Germinal center (tissue), 1 donor: ENCODE results near the gene BPI.
"Not testable (repeated sequence)": the region's sequence is repeated elsewhere in the genome, so short reads cannot be mapped to it uniquely, and the experiment has no call there.

ENCODE experiments used
- DNase-seq: peaks from one replicate; pipeline ENCODE4 v3.0.0; 2012; ENCODE audit warnings: mixed read lengths, low spot score

Gene BPI

DNA sequence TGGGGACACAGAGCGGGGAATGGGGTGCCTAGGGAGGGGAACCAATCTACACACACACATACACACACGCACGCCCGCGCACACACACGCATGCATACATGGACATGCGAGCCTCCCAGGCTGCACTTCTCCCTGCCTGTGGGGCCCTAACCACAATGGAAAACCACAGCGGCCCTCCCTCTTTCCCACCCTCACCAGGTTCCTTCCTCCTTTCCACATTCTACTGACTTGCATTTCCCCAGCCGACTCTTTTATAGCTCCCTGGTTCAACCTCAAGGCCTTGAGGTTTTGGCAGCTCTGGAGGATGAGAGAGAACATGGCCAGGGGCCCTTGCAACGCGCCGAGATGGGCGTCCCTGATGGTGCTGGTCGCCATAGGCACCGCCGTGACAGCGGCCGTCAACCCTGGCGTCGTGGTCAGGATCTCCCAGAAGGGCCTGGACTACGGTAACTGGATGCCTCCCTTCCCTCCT is at the start of gene BPI:
TSS of gene BPI (plus strand) at position 249 of the 472 bp plus-strand sequence. CDS start at position 317, 68 bp downstream.
- no peak for DNase-seq

DNA sequence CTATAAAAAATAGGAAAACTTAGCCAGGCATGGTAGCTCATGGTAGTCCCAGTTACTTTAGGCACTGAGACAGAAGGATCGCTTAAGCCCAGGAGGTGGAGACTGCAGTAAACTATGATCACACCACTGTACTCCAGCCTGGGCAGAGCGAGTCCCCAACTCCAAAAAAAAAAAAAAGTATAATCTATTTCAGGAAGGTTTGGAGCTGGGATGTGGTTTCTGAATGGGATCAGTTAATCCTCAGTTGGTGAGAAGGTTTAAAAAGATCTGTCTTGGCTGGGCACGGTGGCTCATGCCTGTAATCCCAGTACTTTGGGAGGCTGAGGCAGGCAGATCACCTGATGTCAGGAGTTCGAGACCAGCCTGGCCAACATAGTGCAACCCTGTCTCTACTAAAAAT is 49.3 kb upstream of the BPI start:
- not testable (repeated sequence) for DNase-seq

GRCh38 chr20:38255393-38255792 is 48.6 kb upstream of the BPI start:
- no peak for DNase-seq

DNA sequence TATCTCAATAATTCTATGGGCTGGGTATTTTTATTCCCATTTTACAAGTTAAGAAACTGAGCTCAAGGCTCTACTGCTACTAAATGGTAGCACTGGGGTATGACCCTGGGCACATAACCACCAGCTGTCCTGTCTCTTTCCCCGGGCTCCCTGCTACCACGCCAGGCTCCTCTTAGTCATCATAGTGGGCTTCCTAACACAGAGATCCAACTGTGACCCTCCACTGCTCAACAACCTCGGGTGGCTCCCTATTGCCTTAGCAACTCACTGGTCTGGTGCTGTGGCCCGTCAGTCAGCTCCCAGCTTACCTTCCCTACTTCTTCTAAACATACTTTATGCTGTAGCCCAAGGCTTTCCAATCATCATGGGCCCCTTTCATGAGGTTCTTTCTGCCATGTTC is 47.9 kb upstream of the BPI start:
- DNase-seq = no peak

DNA sequence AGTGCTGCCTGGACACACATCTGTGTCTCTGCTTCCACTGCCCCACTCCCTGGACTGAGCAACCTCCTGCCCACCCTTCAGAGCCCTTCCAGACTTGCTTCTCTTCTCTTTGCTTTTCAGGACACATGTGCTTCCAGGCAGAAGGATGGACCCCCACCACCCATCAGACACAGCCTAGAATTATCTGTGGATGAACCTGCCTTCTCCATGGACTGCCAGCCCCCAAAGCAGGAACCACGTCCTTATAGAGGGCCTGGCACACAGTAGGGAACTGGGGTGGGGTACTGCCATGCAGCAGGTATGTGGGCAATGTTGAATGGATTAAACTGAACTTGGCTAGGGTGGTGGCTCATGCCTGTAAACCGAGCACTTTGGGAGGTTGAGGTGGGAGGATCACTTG is 47.0 kb upstream of the BPI start:
- DNase-seq = no peak

- DNase-seq = no peak
These were observed 45.3 kb upstream of the BPI start for GRCh38 chr20:38258545-38259215.

- no peak for DNase-seq
These were observed 44.0 kb upstream of the BPI start for GRCh38 chr20:38260025-38260377.

- no peak for DNase-seq
These were observed 43.4 kb upstream of the BPI start, which contains the start of gene KIAA1755 for GRCh38 chr20:38260378-38261053. KIAA1755 (minus strand) TSS chr20:38260735; CDS start chr20:38260500, 235 bp downstream.

DNA sequence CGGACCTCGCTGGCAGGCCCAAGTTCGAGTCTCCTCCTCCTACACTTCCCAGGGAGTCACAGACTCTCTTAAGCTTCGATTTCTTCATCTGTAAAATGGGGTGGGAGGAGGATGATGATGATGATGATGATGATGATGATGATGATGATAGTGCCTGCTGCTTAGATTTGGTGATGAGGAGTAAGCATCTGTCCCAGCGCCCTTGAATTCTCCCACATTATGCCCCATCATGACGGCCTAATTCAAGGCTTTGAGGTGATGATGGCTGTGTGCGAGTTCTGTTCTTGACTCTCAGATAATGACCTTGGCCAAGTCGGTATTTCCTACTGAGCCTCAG is 42.9 kb upstream of the BPI start:
- DNase-seq = no peak

- no peak for DNase-seq
These were observed 41.0 kb upstream of the BPI start for GRCh38 chr20:38262931-38263330.

- no peak for DNase-seq
These were observed 37.5 kb upstream of the BPI start for GRCh38 chr20:38266426-38266825.

DNA sequence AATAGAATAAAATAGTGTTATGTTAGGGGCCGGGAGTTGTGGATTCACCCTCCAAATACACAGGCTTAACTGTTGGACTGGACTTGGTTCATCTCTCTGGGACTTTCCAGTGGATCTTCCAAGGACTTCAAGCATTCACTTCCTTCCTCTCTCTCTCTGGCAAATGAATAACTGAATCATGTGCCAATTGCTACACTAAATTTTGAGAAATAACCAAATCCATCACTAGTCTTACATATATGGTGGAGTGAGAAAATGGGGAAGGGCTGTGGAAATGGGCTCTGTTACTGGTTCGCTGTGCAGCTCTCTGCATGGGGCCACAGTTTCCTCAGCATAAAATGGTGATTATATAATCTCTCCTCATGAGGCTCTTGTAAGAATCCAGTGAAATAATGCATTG is 36.7 kb upstream of the BPI start:
- no peak for DNase-seq

- no peak for DNase-seq
These were observed 35.9 kb upstream of the BPI start for GRCh38 chr20:38267901-38268514.

- DNase-seq = no peak
These were observed 34.9 kb upstream of the BPI start for GRCh38 chr20:38269040-38269439.

- DNase-seq = no peak
These were observed 34.2 kb upstream of the BPI start for GRCh38 chr20:38269715-38270114.

GRCh38 chr20:38270869-38271605 is 32.9 kb upstream of the BPI start:
- no peak for DNase-seq

GRCh38 chr20:38271608-38272120 is 32.3 kb upstream of the BPI start:
- no peak for DNase-seq

DNA sequence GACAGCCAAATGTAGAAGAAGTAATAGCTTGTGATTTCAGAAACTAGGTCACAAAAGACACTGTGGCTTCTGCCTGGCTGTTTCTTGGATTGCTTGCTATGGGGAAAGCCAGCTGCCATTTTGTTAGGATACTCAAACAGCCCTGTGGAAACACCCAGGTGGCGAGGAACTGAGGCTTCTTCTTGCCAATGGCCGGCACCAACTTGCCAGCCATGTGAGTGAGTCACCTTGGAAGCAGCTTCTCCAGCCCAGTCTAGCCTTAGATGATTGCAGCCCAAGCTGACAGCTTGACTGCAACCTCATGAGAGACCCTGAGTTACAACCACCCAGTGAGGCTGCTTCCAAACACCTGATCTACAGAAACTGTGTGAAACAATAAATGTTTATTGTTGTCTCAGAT is 31.6 kb upstream of the BPI start:
- no peak for DNase-seq

GRCh38 chr20:38272961-38273360 is 31.0 kb upstream of the BPI start:
- DNase-seq = no peak

GRCh38 chr20:38275815-38276550 is 28.0 kb upstream of the BPI start:
- DNase-seq = no peak

- DNase-seq = no peak
These were observed 26.7 kb upstream of the BPI start for GRCh38 chr20:38277285-38277684.

DNA sequence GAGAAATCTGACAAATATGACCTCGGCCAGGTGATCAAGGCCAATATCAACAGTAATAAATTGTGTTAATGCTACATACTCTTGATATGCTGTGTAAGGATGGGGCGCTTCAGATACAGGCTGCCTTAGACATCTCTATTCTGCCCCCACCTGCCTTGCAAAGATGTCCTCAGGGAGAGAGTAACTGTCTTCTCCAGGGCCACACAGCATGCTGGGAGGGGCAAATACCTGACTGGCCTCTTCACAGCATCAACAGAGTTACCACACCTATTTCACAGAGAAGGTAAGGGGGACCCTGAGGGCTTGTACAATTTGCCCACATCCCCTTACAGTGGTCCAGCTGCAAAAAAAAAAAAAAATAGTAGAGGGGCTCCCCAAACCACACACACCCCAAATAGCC is 26.3 kb upstream of the BPI start:
- DNase-seq = no peak
